Activated CD4-positive, alpha-beta T cell treated with anti-CD3 and anti-CD28 coated beads, Interleukin-2, amount 50 U/mL, for 48 hours (primary cell): Measurements from ENCODE around the gene IL22RA2.
"Not testable (repeated sequence)": the region's sequence is repeated elsewhere in the genome, so short reads cannot be mapped to it uniquely, and the experiment has no call there.

Source experiments
- DNase-seq, 2 experiments: peaks; one replicate each; pipeline ENCODE4 v3.0.0-alpha.2; 2020

Gene IL22RA2, protein sequence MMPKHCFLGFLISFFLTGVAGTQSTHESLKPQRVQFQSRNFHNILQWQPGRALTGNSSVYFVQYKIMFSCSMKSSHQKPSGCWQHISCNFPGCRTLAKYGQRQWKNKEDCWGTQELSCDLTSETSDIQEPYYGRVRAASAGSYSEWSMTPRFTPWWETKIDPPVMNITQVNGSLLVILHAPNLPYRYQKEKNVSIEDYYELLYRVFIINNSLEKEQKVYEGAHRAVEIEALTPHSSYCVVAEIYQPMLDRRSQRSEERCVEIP

DNA sequence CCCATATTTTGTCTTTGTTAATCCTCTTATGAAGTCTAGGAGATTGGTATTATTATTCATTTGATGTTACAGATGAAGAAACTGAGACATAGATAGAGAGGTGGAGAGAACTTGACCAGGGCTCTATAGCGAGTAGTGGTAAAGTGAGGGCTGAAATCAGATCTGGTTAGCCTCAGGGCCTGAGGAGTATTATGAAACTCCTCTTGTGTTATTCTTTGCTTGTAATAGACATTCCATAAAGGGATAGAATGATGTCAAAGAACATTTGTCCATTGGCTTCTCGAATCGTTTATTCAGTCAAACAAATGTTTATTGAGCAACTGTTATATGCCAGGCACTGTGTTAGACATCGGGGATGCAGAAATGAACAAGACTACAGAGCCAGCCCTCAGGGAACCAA, at the start of gene IL22RA2:
TSS of gene IL22RA2 (minus strand) at position 144 of the 400 bp plus-strand sequence. CDS start 11,895 bp downstream, outside the sequence.
- no peak for DNase-seq

DNA sequence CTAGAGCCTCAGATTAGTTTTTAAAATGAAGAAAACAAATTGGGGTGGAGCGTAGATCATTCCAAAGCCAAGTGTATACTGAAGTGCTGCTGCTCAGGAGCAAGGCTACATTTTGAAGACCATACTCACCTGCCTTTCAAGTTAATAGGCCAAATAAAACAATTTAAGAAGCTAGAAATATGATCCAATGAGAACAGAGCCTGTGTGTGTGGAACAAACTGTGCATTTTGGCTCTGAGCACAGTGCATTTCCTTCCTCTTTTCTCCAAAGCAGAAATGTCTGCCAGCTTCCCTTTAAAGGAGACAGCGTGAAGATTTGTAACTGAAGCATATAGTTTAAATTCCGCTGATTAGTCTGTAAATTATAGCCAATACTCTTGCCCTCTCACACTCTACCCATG, 48.9 kb upstream of the IL22RA2 start:
- no peak for DNase-seq

DNA sequence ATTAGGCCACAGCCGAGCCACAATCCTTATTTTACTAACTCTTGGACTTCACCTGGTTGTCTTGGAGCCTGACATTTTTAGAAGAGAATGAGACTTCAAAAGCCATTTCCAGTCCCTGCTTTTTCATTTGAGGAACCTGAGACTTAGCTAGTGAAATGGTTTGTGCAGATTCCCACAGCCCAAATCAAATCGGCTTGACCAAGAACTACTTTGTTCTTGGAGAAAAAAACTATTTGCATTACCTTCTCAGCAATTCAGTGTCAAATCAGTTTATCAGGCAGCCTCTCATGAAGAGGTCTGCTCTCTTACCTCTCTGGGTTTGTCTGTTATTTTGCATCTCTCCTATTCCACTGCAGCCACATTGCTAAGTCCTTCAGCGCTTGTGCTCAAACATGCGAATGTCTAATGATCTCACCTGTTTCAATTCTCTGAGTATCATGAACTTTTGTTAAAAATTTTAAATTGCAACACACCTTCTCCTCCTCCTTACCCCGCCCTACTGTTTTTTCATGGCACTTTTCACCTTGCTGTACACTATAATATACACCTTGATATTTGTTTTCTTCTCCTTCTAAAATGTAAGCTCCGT, 46.3 kb upstream of the IL22RA2 start:
- no peak for DNase-seq

DNA sequence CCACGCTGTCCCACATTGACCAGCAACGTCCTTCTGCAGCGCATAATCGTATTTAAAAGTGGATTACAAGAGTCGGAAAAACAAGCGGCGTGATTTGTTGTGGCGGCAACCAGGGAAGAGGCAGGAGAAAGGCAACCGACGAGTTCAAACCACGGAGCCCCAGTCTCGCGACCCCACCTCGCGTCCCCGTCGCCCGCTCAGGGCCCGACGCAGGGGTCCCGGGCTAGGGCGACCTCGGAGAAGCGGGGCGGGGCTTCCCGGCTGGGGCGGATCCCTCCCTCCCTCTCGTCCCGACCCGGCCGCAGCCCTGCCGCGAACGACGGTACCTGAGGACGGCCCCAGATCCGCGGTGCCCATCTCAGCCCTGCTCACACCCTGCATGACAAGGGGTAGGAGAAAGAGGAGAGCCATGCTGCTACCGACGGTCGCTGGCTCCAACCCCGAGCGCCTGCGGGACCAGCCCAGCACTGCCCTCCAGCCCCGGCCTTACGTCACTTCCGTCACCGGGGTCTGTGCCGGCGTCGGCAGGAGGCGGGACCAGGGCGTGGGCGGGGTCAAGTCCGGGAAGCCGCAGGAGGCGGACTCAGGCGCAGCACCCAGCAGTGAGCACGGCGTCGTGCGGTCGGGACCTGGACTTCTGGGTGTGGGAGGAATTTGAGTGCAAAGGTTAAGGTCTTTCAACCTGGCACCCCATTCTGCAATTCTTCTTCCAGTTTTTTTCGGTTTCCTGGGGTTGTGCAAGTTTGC, 45.6 kb upstream of the IL22RA2 start, which contains the start of gene IFNGR1:
TSS of gene IFNGR1 (minus strand) at position 469 of the 747 bp plus-strand sequence. CDS start at position 411, 58 bp downstream.
- DNase-seq, result peak; percentile 97 to 98

DNA sequence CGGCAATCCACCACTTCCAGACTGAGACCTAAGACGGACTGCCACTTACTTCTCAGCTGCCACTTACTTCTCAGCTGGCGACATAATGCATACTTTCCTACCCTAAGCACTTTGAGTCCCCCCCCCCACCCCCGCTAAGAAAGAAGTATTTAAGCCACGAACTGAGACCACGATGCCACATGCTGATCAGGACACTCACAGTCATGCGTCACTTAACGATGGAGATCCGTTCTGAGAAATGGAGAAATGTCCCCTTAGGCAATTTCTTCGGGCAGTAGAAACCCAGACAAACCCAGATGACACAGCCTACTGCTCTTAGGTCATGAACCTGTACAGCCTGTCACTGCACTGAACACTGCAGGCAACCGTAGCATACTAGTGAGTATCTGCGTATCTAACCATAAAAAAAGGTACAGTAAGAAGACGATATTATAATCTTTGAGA, 45.1 kb upstream of the IL22RA2 start:
- DNase-seq, result peak; percentile 25 to 40

DNA sequence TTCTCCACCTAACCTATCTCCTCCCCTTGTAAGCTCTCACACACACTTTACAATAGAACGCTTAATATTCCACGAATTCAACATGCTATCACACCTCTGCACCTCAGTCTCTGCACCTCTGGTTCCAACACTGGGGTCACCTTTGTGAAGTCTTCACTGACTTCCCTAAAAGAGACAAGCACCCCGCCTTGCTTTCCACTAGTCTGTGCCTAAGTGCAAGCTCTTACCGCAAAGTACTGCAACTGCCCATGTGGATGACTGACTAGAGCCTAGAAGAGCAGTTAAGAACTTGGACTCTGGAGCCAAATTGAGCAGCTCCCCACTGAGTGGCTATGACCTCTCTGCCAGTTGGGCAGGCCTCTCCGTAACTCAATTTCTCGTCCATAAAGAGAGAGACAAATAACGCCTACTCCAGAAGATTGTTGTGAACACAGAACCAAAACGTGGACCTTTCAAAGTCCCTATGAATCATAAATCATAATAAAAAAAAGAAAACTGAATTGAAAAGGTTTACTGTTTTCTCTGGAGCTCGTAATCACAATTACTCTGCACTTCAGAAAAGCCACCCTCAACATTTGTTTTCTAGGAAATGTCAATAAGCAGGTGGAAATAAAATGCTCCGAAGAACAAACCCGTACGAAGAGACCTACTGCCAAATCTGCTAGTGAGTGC, 44.5 kb upstream of the IL22RA2 start:
- DNase-seq, result no peak

DNA sequence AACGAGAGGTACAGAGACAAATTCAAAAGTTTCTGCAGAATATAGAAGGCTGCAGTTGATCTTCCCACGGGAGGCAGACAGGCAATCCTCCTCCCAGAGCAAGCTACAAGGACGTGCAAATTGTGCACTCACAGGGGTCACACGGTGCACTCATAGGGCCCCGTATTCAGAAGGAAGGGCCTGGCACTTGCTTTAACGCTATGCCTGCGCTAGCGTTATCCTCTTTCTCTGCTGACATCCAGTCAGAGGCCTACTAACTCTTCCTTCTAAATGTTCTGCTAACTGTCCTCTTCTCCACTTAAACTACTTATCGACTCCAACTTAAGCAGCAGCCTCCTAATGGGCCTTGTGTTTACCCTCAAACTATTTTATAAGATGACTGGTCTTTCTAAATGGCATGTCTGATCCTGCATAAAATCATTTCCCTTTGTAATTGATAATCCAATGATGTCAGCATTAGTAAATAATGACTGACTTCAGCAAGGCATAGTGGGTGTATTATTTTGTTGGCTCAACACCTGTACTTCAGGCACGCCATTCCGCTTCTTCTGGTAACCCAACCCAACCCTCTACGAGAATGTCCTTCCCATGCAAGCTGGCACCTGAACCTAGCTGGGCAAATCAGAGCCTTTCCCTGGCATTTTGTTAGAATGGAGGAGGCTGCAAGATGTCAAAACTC, 43.6 kb upstream of the IL22RA2 start:
- no peak for DNase-seq

DNA sequence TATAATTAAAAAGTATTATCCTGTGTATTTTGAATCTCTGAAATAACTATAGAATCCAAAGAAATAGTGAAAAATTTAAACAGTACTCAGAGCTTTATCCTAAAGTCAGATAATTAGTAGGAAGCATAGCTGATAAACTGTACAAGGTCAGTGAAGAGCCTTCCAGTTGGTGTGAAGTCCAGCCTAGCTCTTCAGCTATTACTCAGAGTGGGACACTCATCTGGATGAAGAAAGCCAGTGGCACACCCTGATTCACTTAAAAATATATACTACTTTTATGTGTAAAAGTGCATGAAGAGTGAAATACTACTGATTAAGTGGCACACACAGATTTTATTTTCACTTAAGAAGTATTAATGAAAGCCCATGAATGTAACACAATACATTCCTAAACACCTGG, 42.7 kb upstream of the IL22RA2 start:
- DNase-seq, result no peak

DNA sequence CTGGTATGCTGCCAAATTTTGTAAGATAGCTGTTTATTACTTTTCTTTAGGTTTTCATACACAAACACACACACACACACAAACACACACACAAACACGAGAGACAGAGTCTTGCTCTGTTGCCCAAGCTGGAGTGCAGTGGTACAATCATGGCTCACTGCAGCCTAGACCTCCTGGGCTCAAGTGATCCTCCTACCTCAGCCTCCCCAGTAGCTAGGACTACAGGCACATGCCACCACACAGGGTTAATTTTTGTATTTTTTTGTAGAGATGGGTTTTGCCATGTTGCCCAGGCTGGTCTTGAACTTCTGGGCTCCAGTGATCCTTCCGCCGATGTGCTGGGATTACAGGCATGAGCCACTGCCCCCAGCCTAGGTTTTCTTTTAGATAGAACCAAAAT, 42.2 kb upstream of the IL22RA2 start:
- DNase-seq, result not testable (repeated sequence)

DNA sequence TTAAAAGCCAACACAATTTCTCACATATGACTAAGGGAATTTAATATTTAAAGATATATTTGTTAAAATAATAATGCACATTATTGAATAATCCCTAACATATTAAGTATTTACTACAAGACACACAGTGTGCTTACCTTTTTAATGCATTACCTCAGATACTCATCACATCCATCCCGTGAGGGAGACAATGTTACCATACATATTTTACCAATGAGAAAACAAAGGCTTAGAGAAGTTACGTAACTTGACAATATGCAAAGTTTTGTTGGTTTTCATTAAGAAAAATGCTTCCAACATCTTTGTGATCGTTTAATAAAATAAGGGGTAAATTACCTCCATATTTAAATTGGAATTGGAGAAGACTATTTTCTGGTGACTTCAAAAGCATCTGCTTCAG, 41.5 kb upstream of the IL22RA2 start:
- DNase-seq, result no peak

DNA sequence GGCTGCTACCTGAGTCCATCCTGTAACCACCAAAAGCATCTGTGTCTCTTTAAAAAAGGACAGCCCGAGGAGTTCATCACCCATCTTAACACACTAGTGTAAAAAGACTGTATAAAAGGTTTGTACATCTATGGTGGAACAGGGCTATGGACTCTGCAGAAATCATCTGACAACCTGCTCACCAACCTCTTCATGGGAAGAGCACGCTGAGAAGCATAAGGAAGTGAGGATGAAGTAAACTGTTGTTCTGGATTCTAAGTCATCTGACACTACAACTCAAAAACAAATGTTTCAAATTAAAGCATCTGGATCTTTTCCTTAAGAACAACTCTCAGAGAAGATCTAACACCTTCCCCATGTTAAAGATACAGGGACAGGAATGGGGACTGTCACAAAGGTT, 40.4 kb upstream of the IL22RA2 start:
- DNase-seq, result no peak

DNA sequence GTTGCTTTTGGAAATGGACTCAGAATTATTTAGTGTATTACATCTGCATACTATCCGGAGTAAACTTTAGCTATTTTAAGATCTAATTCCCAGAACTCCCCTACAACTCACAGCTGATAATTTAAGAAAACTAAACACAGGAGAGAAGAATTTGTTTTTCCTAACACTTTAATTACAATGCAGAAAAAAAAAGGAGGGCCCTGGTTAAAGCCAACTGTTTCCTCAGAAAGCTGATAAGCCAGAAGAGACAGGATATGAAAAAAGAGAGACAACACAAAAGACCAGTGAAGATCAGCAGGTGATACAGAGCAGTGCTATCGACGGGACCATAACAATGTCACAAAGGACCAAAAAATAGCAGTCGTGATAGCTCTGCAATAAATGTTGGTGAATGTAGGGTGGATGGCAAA, 39.9 kb upstream of the IL22RA2 start:
- DNase-seq, result no peak

DNA sequence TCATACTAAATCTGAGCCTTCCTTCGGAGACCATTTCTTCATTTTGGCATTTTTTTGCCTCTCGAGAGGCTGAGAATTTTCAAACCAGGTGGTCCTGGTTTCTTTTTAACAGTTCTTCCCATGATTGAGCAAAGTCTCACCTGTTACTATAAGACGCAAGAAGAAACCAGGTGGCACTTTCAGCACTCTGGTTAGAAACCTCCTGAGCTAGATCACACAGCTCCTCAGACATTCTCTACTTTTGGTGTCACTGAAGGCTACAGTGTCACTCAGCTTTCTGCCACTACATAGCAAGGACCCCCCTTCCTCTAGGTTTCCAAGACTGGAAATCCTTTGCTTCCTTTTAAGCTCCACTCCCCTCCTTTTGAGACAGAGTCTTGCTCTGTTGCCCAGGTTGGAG, 38.5 kb upstream of the IL22RA2 start:
- no peak for DNase-seq

DNA sequence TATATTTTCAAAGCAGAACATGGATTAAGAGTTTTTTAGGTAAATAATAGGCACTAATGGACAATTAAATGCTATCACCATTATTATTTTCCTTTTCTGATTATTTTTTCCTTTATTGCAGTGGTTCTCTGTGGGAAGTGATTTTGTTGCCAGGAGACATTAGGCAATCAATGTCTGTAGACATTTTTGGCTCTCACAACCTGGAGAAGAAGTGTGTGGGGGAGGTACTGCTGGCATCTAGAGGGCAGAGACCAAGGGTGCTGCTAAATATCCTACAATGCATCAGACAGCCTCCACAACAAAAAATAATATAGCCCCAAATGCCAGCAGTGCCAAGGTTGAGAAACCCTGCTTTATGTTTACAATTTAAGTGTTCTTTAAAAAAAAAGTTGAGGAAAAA, 37.5 kb upstream of the IL22RA2 start:
- DNase-seq, result no peak

DNA sequence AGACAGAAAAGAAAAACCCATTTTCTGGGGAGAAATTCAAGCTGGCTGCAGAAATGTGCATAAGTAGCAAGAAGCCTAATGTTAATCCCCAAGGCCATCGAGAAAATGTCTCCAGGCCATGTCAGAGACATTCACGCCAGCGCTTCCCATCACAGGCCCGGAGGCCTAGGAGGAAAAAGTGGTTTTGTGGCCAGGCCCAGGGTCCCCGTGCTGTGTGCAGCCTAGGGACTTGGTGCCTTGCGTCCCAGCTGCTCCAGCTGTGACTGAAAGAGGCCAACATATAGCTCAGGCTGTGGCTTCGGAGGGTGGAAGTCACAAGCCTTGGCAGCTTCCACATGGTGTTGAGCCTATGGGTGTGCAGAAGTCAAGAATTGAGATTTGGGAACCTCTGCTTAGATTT, 34.8 kb upstream of the IL22RA2 start:
- DNase-seq, result no peak

DNA sequence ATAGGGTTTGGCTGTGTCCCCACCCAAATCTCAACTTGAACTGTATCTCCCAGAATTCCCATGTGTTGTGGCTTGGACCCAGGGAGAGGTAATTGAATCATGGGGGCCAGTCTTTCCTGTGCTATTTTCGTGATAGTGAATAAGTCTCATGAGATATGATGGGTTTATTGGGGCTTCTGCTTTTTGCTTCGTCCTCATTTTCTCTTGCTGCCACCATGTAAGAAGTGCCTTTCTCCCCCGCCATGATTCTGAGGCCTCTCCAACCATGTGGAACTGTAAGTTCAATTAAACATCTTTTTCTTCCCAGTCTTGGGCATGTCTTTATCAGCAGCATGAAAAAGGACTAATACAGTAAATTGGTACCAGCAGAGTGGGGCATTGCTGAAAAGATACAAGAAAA, 34.0 kb upstream of the IL22RA2 start:
- not testable (repeated sequence) for DNase-seq

DNA sequence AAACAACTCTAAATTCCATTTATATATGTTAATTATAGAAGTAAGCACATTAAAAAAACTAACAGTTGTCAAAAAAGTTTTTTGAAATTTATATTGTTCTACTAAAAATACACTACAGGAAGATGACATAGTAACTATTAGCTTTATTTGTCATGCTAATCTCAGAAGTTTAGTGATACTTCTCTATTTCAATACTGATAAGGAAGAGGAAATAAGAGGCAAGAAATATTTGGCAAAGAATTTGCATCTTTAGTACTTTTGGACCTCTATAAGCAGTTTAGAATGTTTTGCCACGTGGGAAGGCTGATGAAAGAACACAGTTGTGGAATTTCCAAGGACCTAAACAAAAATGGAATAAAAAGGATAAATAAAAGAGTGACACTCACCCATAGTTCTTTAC, 33.1 kb upstream of the IL22RA2 start:
- no peak for DNase-seq

DNA sequence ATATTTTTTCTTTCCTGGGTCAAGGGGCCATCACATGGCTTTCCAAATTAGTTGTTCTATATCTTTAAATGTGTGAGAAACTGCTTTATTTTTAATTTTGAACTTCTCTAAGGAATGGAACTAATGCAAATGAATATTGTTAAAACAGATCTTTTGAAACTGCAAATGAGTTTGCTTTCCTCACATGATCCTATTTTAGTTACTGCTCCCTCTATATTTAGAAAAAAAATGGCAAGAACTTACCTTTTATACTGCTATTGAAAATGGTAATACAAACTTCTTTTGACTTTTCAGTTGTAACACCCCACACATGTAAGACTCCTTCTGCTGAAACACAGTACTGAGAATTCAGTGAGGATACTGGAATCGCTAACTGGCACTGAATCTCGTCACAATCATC, 29.8 kb upstream of the IL22RA2 start:
- DNase-seq, result no peak

DNA sequence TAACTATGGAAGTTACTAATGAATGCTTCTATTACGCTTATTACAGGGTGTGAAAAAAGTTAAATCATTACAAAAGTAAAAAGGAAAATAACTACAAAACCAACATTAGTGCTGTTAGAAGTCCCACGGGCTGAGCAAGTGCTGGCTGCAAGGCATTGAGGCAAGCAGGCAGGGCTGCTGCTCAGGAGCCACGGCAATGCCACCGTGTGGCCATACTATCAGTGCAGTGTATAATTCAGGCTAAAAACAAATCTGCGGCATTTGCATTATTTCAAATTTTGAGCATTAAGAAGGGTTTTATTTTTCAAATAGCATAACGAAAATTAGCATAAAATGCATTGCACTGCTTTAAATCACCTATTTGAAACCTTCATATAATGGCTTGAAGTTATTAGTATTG, 28.6 kb upstream of the IL22RA2 start:
- DNase-seq, result no peak

DNA sequence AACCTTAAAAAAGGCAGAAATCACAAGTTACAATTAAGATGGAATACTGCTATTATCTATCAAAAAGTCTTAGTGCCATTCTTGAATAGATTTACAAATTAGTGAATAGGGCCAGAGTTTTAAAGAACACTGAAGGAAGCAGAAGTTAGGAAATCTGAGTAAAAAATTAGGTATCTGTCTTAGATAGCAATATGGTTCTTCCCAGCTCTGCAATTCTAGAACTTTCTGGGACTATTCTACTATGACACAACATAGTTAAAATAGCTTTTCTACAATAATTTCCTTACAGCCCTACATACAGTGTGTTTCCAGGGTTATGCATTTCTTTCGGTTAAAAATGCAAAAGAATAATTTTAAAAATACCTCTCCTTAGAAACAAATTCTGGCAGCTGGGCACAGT, 27.6 kb upstream of the IL22RA2 start:
- DNase-seq, result no peak

DNA sequence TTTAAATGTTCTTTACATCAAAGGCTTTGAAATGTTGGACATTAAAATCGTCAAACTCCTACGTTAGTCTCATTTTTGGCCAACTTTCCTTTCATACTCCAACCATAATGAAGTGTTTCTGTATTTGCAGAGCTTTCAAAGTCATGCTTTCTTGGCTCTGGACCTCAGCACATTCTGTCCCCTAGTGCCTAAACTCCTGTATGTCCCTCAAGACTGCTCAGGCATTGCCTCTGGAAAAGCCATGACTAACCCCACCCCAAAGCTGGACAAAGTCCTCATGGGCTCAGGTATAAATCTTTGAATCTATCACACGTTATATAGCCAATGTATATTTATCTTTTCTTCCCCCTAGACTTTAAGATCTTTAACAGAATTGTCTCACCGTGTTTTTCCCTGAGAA, 26.8 kb upstream of the IL22RA2 start:
- DNase-seq, result no peak

DNA sequence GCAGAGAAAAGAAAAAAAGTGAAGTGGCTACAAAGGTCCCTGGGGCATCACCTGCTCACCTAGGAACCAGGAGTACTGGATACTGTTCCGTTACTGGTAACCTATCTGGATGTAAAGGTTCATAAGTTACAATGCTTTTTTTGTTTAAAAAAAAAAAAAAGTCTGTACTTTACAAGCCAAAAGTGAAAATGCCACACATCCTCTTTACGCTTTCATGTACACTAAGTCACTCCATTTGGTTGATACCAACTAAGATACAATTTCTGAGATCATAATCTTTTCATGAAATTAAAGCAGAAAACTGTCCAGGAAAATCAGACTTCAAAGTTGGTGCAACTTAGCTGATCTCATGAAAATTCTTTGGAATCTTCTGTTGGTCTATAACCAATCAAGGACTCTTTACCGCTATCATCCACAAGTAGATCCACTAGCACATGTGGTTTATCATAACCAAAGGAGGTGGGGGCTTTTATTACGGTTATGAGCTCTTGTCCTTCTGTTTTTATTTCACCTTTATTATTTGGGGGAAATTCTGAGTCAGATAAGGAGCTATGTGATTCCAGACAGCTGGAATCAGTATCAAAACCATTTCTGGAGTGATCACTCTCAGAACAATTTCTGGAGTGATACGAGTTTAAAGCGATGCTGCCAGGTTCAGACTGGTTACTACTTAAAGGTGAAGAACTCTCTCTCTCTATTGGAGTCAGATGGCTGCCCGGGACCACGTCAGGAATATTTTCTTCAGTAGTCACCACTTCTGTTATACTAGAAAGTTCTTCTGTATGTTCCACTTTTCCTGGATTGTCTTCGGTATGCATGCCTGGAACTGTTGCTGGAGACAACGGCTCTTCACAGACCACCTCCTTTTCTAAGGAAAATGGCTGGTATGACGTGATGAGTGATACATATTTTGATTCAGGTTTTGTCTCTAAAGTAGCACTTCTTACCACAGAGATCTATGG, 24.5 kb upstream of the IL22RA2 start:
- DNase-seq, result no peak
